DOHH2 (cell line): Measurements from ENCODE around the gene PSMD4.

ENCODE experiments used
- CTCF ChIP-seq: fragments of 200-600 bp; sonication (generic); IDR thresholded peaks from one replicate; pipeline ENCODE4 v1.5.1; 2014; ENCODE audit warnings: antibody characterized with exemption, mild to moderate bottlenecking, low read depth, low read length; ENCODE audit not compliant: poor library complexity, severe bottlenecking
- EZH2phosphoT487 ChIP-seq: fragments of 200-600 bp; sonication (generic); IDR thresholded peaks from 2 replicates; pipeline ENCODE4 v1.6.1; 2017; ENCODE audit warnings: borderline replicate concordance, mild to moderate bottlenecking, antibody characterized with exemption, low read length, moderate library complexity, mixed read lengths

GRCh38 chr1:151294742-151295462, 40.4 kb downstream of the PSMD4 start:
- no peak for TF ChIP-seq CTCF
- TF ChIP-seq EZH2phosphoT487 = no peak
